Kidney (tissue), 14 donors: Measurements from ENCODE around the gene GNPTAB. TPM values are rescaled to one million over a fixed set of nuclear protein-coding genes. Genes with fewer than 3 reads are reported as not detected.

Experiments used
- DNase-seq, 5 donors: peaks; one replicate each; pipeline ENCODE4 v3.0.0-alpha.2; 2013 to 2020
- FAIRE-seq: peaks from 2 replicates; lab custom pipeline; 2012; peaks lifted over from hg19 to GRCh38; lab: Jason Lieb, UNC
- H3K27ac ChIP-seq, 2 donors: one replicate each; pipeline ENCODE4 v1.7.0; 2013; ENCODE audit warnings: low read depth in 2 of 2, low read length in 2 of 2, inconsistent platforms in 1 of 2
- H3K27me3 ChIP-seq: one replicate; pipeline ENCODE4 v1.7.1; 2013; ENCODE audit warnings: low read length, inconsistent platforms; ENCODE audit not compliant: control insufficient read depth, insufficient read depth
- H3K36me3 ChIP-seq, 3 donors: one replicate each; pipeline versions ENCODE4 v1.7.0 to v1.7.1; 2013; ENCODE audit warnings: low read length in 3 of 3, control low read depth in 1 of 3, inconsistent platforms in 1 of 3; ENCODE audit not compliant: insufficient read depth in 3 of 3, control insufficient read depth in 2 of 3
- H3K4me1 ChIP-seq, 3 donors: one replicate each; pipeline versions ENCODE4 v1.7.0 to v1.7.1; 2013; ENCODE audit warnings: low read length in 3 of 3, inconsistent platforms in 1 of 3, low read depth in 1 of 3; ENCODE audit not compliant: control insufficient read depth in 2 of 3, insufficient read depth in 2 of 3
- H3K4me3 ChIP-seq, 3 donors: one replicate each; pipeline versions ENCODE4 v1.7.0 to v1.8.1; 2013; ENCODE audit warnings: low read length in 3 of 3, control low read depth in 1 of 3, inconsistent platforms in 1 of 3
- H3K9ac ChIP-seq, 3 donors: one replicate each; pipeline versions ENCODE4 v1.7.0 to v1.7.1; 2013; ENCODE audit warnings: low read length in 3 of 3, control low read depth in 1 of 3, inconsistent platforms in 1 of 3
- H3K9me3 ChIP-seq, 3 donors: one replicate each; pipeline versions ENCODE4 v1.7.0 to v1.7.1; 2013; ENCODE audit warnings: low read length in 3 of 3, control low read depth in 1 of 3, inconsistent platforms in 1 of 3; ENCODE audit not compliant: control insufficient read depth in 2 of 3, insufficient read depth in 1 of 3
- CTCF ChIP-seq: IDR thresholded peaks from 3 replicates; pipeline ENCODE4 v1.5.1; 2012; ENCODE audit warnings: mild to moderate bottlenecking, moderate library complexity, borderline replicate concordance; ENCODE audit not compliant: insufficient read depth; ENCODE audit errors: extremely low read depth
- intact Hi-C: fragments of 100-400 bp; cut with DNase I; formaldehyde crosslinking; loops from one replicate; pipeline ENCODE4 v1.11.1; 2022
- polyA plus RNA-seq: library from polyadenylated mRNA; stranded (reverse); fragments of 350-450 nt; fragmentation: Illumina TruSeq; extraction: RNeasy Lipid Tissue Mini Kit (QIAGEN cat#74804); gene quantifications from one replicate; pipeline ENCODE4 v1.2.3, GENCODE V29; 2014; ENCODE audit warnings: low read depth, low replicate concordance; ENCODE audit not compliant: insufficient read depth
- total RNA-seq: library from RNA; stranded (reverse); fragmentation: NEBNext Ultra II Directional; extraction: Animal tissue kit (Norgen Biotek cat#: 25700); gene quantifications from one replicate; pipeline ENCODE4 v1.2.1, GENCODE V29; 2021
- donor health status: control.
- donor health status: control.
- donor health status: control.
- donor health status: control.
- donor health status: control.
- donor health status: DM: yes; HTN: yes; CAD: no.
- donor health status: Normal renal cell carcinoma (clear cell type).

Gene GNPTAB
- total and polyA plus RNA-seq, 2 donors from 2014 or later, result 17.8 to 46.0 TPM

DNA sequence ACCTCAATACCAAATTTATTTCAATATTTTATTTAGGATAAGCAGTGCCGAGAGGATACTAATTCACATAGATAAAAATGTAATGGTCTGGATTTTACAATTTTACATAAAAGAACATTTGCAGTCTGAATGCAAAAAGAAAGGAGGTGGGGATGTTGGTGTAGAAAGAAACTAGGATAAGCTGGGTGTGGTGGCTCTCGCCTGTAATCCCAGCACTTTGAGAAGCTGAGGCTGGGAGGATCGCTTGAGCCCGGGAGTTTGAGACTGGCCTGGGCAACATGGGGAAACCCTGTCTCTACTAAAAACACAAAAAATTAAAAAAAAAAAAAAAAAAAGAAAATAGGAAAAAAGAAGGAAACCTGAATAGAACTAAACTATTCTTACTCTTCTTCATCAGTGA, 108.4 kb downstream of the GNPTAB start:
- peaks cover 2 to 19% (median 6%) of the 10 kb centered on the region in 3 donors for H3K36me3 ChIP-seq

DNA sequence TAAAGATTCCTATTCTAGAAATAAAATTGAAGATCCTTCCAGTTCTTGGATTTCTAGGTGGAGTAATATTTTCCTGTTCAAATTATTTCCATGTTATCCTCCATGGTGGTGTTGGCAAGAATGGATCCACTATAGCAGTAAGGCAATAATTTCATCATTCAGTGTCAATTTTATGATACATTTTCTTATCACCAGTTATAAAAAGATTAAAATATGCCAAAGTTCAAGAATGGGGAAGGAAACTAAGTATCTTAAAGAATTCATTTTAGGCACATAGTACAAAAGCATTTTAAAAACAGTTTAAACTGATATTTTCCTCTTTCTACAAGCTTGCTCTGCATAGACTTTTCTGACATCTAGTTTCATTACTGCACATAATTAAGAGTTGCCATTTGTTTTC, 110.6 kb downstream of the GNPTAB start:
- intact Hi-C loops, result no loop called here
- no peak overlapping the region for H3K4me3 ChIP-seq
- FAIRE-seq (no peak), DNase-seq (no peak)
- no peaks in the 10 kb centered on the region for H3K27me3 ChIP-seq
- H3K9ac ChIP-seq, result no peak overlapping the region
- no peaks in the 10 kb centered on the region for H3K4me1 ChIP-seq
- H3K9me3 ChIP-seq, result no peaks in the 10 kb centered on the region
- H3K36me3 ChIP-seq, result peaks cover 2 to 11% (median 4%) of the 10 kb centered on the region in 3 donors
- H3K27ac ChIP-seq, result no peak overlapping the region
- TF ChIP-seq CTCF, result no peak

More for the DNA sequence above, 108.4 kb downstream of the GNPTAB start:
- H3K4me3 ChIP-seq, result no peak overlapping the region
- H3K27me3 ChIP-seq, result no peaks in the 10 kb centered on the region
- DNase-seq (no peak), FAIRE-seq (no peak)
- H3K9me3 ChIP-seq, result no peaks in the 10 kb centered on the region
- no peak overlapping the region for H3K9ac ChIP-seq
- no peaks in the 10 kb centered on the region for H3K4me1 ChIP-seq
- intact Hi-C loops, result no loop called here
- no peak for TF ChIP-seq CTCF
- H3K27ac ChIP-seq, result no peak overlapping the region

GRCh38 chr12:101719566-101719965, 111.2 kb downstream of the GNPTAB start:
- Histone ChIP-seq H3K27me3 (no peaks in the 10 kb centered on the region), H3K36me3 (peaks cover 2 to 8% (median 4%) of the 10 kb centered on the region in 3 donors), H3K9ac (no peak overlapping the region), H3K4me3 (no peak overlapping the region), H3K4me1 (no peaks in the 10 kb centered on the region), H3K9me3 (no peaks in the 10 kb centered on the region), H3K27ac (no peak overlapping the region)
- TF ChIP-seq CTCF, result no peak
- FAIRE-seq (no peak), DNase-seq (no peak)
- intact Hi-C loops, result no loop called here

DNA sequence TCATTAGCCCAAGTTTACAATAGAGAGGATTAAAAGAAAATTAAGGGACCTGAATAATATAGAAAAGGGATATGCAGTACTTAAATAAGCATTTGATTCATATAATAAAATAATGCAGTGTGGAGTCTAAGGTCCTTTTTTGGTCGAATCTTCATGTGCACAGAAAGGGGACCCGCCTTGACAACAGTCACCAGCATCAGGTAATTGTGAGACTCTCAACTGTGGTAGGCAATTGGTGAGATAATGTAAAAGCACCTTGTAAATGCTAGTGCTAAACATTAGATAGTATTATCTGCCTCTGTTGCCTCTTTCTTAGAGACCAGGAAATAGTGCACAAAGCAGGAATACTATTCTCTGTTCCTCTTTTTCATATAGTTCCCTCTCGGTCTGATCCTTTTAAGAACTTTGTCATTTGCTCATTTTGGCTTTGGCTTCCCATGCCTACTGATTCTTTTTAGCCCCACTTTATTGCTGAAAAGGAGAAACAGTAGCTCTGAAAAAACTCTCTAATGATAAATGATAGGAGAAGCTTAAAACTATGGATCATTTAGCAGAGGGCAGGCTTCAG, 115.8 kb downstream of the GNPTAB start:
- Histone ChIP-seq H3K27me3 (no peaks in the 10 kb centered on the region), H3K27ac (no peak overlapping the region), H3K36me3 (peaks cover 0 to 2% (median 0%) of the 10 kb centered on the region in 3 donors), H3K4me1 (peaks cover 0 to 20% (median 3%) of the 10 kb centered on the region in 3 donors), H3K9ac (no peak overlapping the region), H3K4me3 (no peak overlapping the region), H3K9me3 (no peaks in the 10 kb centered on the region)
- no peak for FAIRE-seq
- no peak for TF ChIP-seq CTCF
- DNase-seq, result no peak
- intact Hi-C loops, result no loop called here
